GM21576 (cell line): ENCODE measurements around the gene GPC5.
A peak's percentile ranks its signal among the peaks of the same experiment; 100 is the strongest.
"Not testable (repeated sequence)": the region's sequence is repeated elsewhere in the genome, so short reads cannot be mapped to it uniquely, and the experiment has no call there.

Experiments used
- ATAC-seq: cut with Tn5 transposase; IDR thresholded peaks from one replicate; pipeline ENCODE4 v1.9.1; 2021; ENCODE audit warnings: mild to moderate bottlenecking, moderate library complexity; ENCODE audit not compliant: unreplicated experiment

GPC5 gene

GRCh38 chr13:91398413-91399188 is at the start of gene GPC5:
Gene GPC5 (plus strand): TSS chr13:91398621.
- ATAC-seq: peak; percentile 96

GRCh38 chr13:91348906-91349435 is 49.5 kb upstream of the GPC5 start:
- ATAC-seq: peak; percentile 45

- no peak for ATAC-seq
These were observed 48.2 kb upstream of the GPC5 start for GRCh38 chr13:91349992-91350911.

- no peak for ATAC-seq
These were observed 47.3 kb upstream of the GPC5 start for GRCh38 chr13:91351123-91351522.

GRCh38 chr13:91351980-91352379 is 46.4 kb upstream of the GPC5 start:
- ATAC-seq: no peak

- not testable (repeated sequence) for ATAC-seq
These were observed 45.5 kb upstream of the GPC5 start for GRCh38 chr13:91352891-91353290.

- ATAC-seq: no peak
These were observed 44.9 kb upstream of the GPC5 start for GRCh38 chr13:91353494-91353893.

GRCh38 chr13:91355099-91355825 is 43.2 kb upstream of the GPC5 start:
- ATAC-seq: no peak

- no peak for ATAC-seq
These were observed 42.4 kb upstream of the GPC5 start for GRCh38 chr13:91355826-91356710.

- ATAC-seq: no peak
These were observed 41.4 kb upstream of the GPC5 start for GRCh38 chr13:91356919-91357612.

- no peak for ATAC-seq
These were observed 40.6 kb upstream of the GPC5 start for GRCh38 chr13:91357613-91358386.

- ATAC-seq: no peak
These were observed 40.0 kb upstream of the GPC5 start for GRCh38 chr13:91358387-91358782.

- ATAC-seq: no peak
These were observed 39.3 kb upstream of the GPC5 start for GRCh38 chr13:91359111-91359510.

- ATAC-seq: no peak
These were observed 38.8 kb upstream of the GPC5 start for GRCh38 chr13:91359631-91360030.

GRCh38 chr13:91360246-91360751 is 38.1 kb upstream of the GPC5 start:
- no peak for ATAC-seq

- no peak for ATAC-seq
These were observed 36.6 kb upstream of the GPC5 start for GRCh38 chr13:91361755-91362271.

- ATAC-seq: no peak
These were observed 35.5 kb upstream of the GPC5 start for GRCh38 chr13:91362908-91363307.

- no peak for ATAC-seq
These were observed 30.3 kb upstream of the GPC5 start for GRCh38 chr13:91368101-91368500.
